ENCODE results near the gene RCHY1.
"Not testable (repeated sequence)": the region's sequence is repeated elsewhere in the genome, so short reads cannot be mapped to it uniquely, and the experiment has no call there.

The RCHY1 gene

GRCh38 chr4:75545526-75545925 lies 31.3 kb upstream of the RCHY1 start:
- H3K18ac ChIP-seq (ENCODE audit: low read length), result no peak overlapping the region
- no peak overlapping the region for H3K4me3 ChIP-seq (ENCODE audit: low read length in 2 of 2)
- no peak overlapping the region for H2BK15ac ChIP-seq (ENCODE audit: low read length)
- DNase-seq (ENCODE audit: low spot score), result no peak
- no peak overlapping the region for H2BK12ac ChIP-seq (ENCODE audit: low read length)
- H3K9me3 ChIP-seq (replicated peaks in 1 of 2; ENCODE audit: control insufficient read depth in 2 of 2, insufficient read depth in 1 of 2, low read depth in 1 of 2, low read length in 2 of 2), result no peaks in the 10 kb centered on the region
- no peak overlapping the region for H4K91ac ChIP-seq (ENCODE audit: low read depth, low read length, poor library complexity)
- no peak overlapping the region for H2AK5ac ChIP-seq (ENCODE audit: low read depth, low read length)
- no peak overlapping the region for H3K4me2 ChIP-seq (ENCODE audit: insufficient read depth, low read length, poor library complexity, severe bottlenecking)
- H2AFZ ChIP-seq (ENCODE audit: low read length), result no peak overlapping the region
- H2BK5ac ChIP-seq (ENCODE audit: low read length), result no peak overlapping the region
- H3K27ac ChIP-seq (replicated peaks; ENCODE audit: low read length), result no peak overlapping the region
- no peak overlapping the region for H3K9ac ChIP-seq (ENCODE audit: low read depth, low read length, poor library complexity)
- no peak overlapping the region for H2BK120ac ChIP-seq (ENCODE audit: low read depth, low read length)
- no peak overlapping the region for H3K23ac ChIP-seq (ENCODE audit: low read depth, low read length, poor library complexity)
- no peak overlapping the region for H4K8ac ChIP-seq (ENCODE audit: low read depth, low read length)
- no peaks in the 10 kb centered on the region for H3K27me3 ChIP-seq (ENCODE audit: control insufficient read depth in 3 of 3, insufficient read depth in 3 of 3, low read depth in 1 of 3, low read length in 3 of 3)
- H3K4ac ChIP-seq (ENCODE audit: low read length), result no peak overlapping the region
- H3K4me1 ChIP-seq (ENCODE audit: control insufficient read depth in 2 of 2, insufficient read depth in 1 of 2, low read depth in 1 of 2, low read length in 2 of 2), result peaks cover 0 to 3% of the 10 kb centered on the region in 2 donors
- no peak overlapping the region for H3K14ac ChIP-seq (ENCODE audit: low read length)
- H3K79me1 ChIP-seq (ENCODE audit: low read depth, low read length), result no peaks in the 10 kb centered on the region
- peaks cover 4 to 33% of the 10 kb centered on the region in 2 donors for H3K36me3 ChIP-seq (replicated peaks in 1 of 2; ENCODE audit: control insufficient read depth in 2 of 2, insufficient read depth in 2 of 2, low read length in 2 of 2)
- no CpG with 5 or more reads among the region's 5 CpGs for WGBS, 2 donors (ENCODE audit: extremely low coverage in 2 of 2, insufficient read length in 2 of 2, insufficient replicate concordance in 1 of 2)

- no peak overlapping the region for H3K9ac ChIP-seq (ENCODE audit: low read depth, low read length, poor library complexity)
- peaks cover 0 to 3% of the 10 kb centered on the region in 2 donors for H3K4me1 ChIP-seq (ENCODE audit: control insufficient read depth in 2 of 2, insufficient read depth in 1 of 2, low read depth in 1 of 2, low read length in 2 of 2)
- H3K79me1 ChIP-seq (ENCODE audit: low read depth, low read length), result no peaks in the 10 kb centered on the region
- H3K4ac ChIP-seq (ENCODE audit: low read length), result no peak overlapping the region
- no CpG with 5 or more reads among the region's 3 CpGs for WGBS, 2 donors (ENCODE audit: extremely low coverage in 2 of 2, insufficient read length in 2 of 2, insufficient replicate concordance in 1 of 2)
- no peak overlapping the region for H2BK12ac ChIP-seq (ENCODE audit: low read length)
- no peak for DNase-seq (ENCODE audit: low spot score)
- no peak overlapping the region for H4K8ac ChIP-seq (ENCODE audit: low read depth, low read length)
- no peak overlapping the region for H2BK120ac ChIP-seq (ENCODE audit: low read depth, low read length)
- no peak overlapping the region for H3K23ac ChIP-seq (ENCODE audit: low read depth, low read length, poor library complexity)
- peaks cover 4 to 40% of the 10 kb centered on the region in 2 donors for H3K36me3 ChIP-seq (replicated peaks in 1 of 2; ENCODE audit: control insufficient read depth in 2 of 2, insufficient read depth in 2 of 2, low read length in 2 of 2)
- no peak overlapping the region for H2AK5ac ChIP-seq (ENCODE audit: low read depth, low read length)
- H3K18ac ChIP-seq (ENCODE audit: low read length), result no peak overlapping the region
- H3K9me3 ChIP-seq (replicated peaks in 1 of 2; ENCODE audit: control insufficient read depth in 2 of 2, insufficient read depth in 1 of 2, low read depth in 1 of 2, low read length in 2 of 2), result no peaks in the 10 kb centered on the region
- H3K4me3 ChIP-seq (ENCODE audit: low read length in 2 of 2), result no peak overlapping the region
- H3K27me3 ChIP-seq (ENCODE audit: control insufficient read depth in 3 of 3, insufficient read depth in 3 of 3, low read depth in 1 of 3, low read length in 3 of 3), result no peaks in the 10 kb centered on the region
- H2AFZ ChIP-seq (ENCODE audit: low read length), result no peak overlapping the region
- no peak overlapping the region for H2BK15ac ChIP-seq (ENCODE audit: low read length)
- no peak overlapping the region for H3K27ac ChIP-seq (replicated peaks; ENCODE audit: low read length)
- H2BK5ac ChIP-seq (ENCODE audit: low read length), result no peak overlapping the region
- H3K14ac ChIP-seq (ENCODE audit: low read length), result no peak overlapping the region
- no peak overlapping the region for H4K91ac ChIP-seq (ENCODE audit: low read depth, low read length, poor library complexity)
- H3K4me2 ChIP-seq (ENCODE audit: insufficient read depth, low read length, poor library complexity, severe bottlenecking), result no peak overlapping the region
Observed at GRCh38 chr4:75544870-75545269, 30.7 kb upstream of the RCHY1 start.

GRCh38 chr4:75544220-75544619 lies 30.0 kb upstream of the RCHY1 start:
- not testable (repeated sequence) for H2AK5ac ChIP-seq (ENCODE audit: low read depth, low read length); H3K27ac ChIP-seq (replicated peaks; ENCODE audit: low read length); H3K4me3 ChIP-seq (ENCODE audit: low read length in 2 of 2); H4K91ac ChIP-seq (ENCODE audit: low read depth, low read length, poor library complexity); H3K14ac ChIP-seq (ENCODE audit: low read length); H3K18ac ChIP-seq (ENCODE audit: low read length); H2BK120ac ChIP-seq (ENCODE audit: low read depth, low read length); H3K27me3 ChIP-seq (ENCODE audit: control insufficient read depth in 3 of 3, insufficient read depth in 3 of 3, low read depth in 1 of 3, low read length in 3 of 3); DNase-seq (ENCODE audit: low spot score); H2BK5ac ChIP-seq (ENCODE audit: low read length); H2BK15ac ChIP-seq (ENCODE audit: low read length); H2BK12ac ChIP-seq (ENCODE audit: low read length); H4K8ac ChIP-seq (ENCODE audit: low read depth, low read length); H3K9me3 ChIP-seq (replicated peaks in 1 of 2; ENCODE audit: control insufficient read depth in 2 of 2, insufficient read depth in 1 of 2, low read depth in 1 of 2, low read length in 2 of 2); H3K9ac ChIP-seq (ENCODE audit: low read depth, low read length, poor library complexity); H3K4me1 ChIP-seq (ENCODE audit: control insufficient read depth in 2 of 2, insufficient read depth in 1 of 2, low read depth in 1 of 2, low read length in 2 of 2); H3K79me1 ChIP-seq (ENCODE audit: low read depth, low read length); H2AFZ ChIP-seq (ENCODE audit: low read length); H3K23ac ChIP-seq (ENCODE audit: low read depth, low read length, poor library complexity); H3K4ac ChIP-seq (ENCODE audit: low read length); H3K4me2 ChIP-seq (ENCODE audit: insufficient read depth, low read length, poor library complexity, severe bottlenecking)
- peaks cover 4 to 45% of the 10 kb centered on the region in 2 donors for H3K36me3 ChIP-seq (replicated peaks in 1 of 2; ENCODE audit: control insufficient read depth in 2 of 2, insufficient read depth in 2 of 2, low read length in 2 of 2)
- WGBS, 2 donors (ENCODE audit: extremely low coverage in 2 of 2, insufficient read length in 2 of 2, insufficient replicate concordance in 1 of 2), result no CpG with 5 or more reads among the region's 8 CpGs

GRCh38 chr4:75542824-75543223 lies 28.6 kb upstream of the RCHY1 start:
- no peak overlapping the region for H3K27ac ChIP-seq (replicated peaks; ENCODE audit: low read length)
- DNase-seq (ENCODE audit: low spot score), result no peak
- no peak overlapping the region for H2BK12ac ChIP-seq (ENCODE audit: low read length)

More at GRCh38 chr4:75542824-75543223, 28.6 kb upstream of the RCHY1 start:
- no peak overlapping the region for H2BK15ac ChIP-seq (ENCODE audit: low read length)
- no peak overlapping the region for H2AK5ac ChIP-seq (ENCODE audit: low read depth, low read length)
- H3K4ac ChIP-seq (ENCODE audit: low read length), result no peak overlapping the region
- no peak overlapping the region for H2BK5ac ChIP-seq (ENCODE audit: low read length)
- no peak overlapping the region for H4K91ac ChIP-seq (ENCODE audit: low read depth, low read length, poor library complexity)
- H3K4me1 ChIP-seq (ENCODE audit: control insufficient read depth in 2 of 2, insufficient read depth in 1 of 2, low read depth in 1 of 2, low read length in 2 of 2), result no peaks in the 10 kb centered on the region
- H3K14ac ChIP-seq (ENCODE audit: low read length), result no peak overlapping the region
- no peaks in the 10 kb centered on the region for H3K27me3 ChIP-seq (ENCODE audit: control insufficient read depth in 3 of 3, insufficient read depth in 3 of 3, low read depth in 1 of 3, low read length in 3 of 3)
- H3K9me3 ChIP-seq (replicated peaks in 1 of 2; ENCODE audit: control insufficient read depth in 2 of 2, insufficient read depth in 1 of 2, low read depth in 1 of 2, low read length in 2 of 2), result no peaks in the 10 kb centered on the region
- no peak overlapping the region for H2BK120ac ChIP-seq (ENCODE audit: low read depth, low read length)
- no peak overlapping the region for H3K4me2 ChIP-seq (ENCODE audit: insufficient read depth, low read length, poor library complexity, severe bottlenecking)
- H4K8ac ChIP-seq (ENCODE audit: low read depth, low read length), result no peak overlapping the region
- H3K4me3 ChIP-seq (ENCODE audit: low read length in 2 of 2), result no peak overlapping the region
- no peak overlapping the region for H3K23ac ChIP-seq (ENCODE audit: low read depth, low read length, poor library complexity)
- H3K36me3 ChIP-seq (replicated peaks in 1 of 2; ENCODE audit: control insufficient read depth in 2 of 2, insufficient read depth in 2 of 2, low read length in 2 of 2), result peaks cover 4 to 51% of the 10 kb centered on the region in 2 donors
- H3K9ac ChIP-seq (ENCODE audit: low read depth, low read length, poor library complexity), result no peak overlapping the region
- H3K18ac ChIP-seq (ENCODE audit: low read length), result no peak overlapping the region
- H2AFZ ChIP-seq (ENCODE audit: low read length), result no peak overlapping the region
- H3K79me1 ChIP-seq (ENCODE audit: low read depth, low read length), result no peaks in the 10 kb centered on the region
